Motor neuron (in vitro differentiated cells): ENCODE results near the gene BMP7. TPM values are rescaled to one million over a fixed set of nuclear protein-coding genes. Genes with fewer than 3 reads are reported as not detected.

Experiments used
- ATAC-seq, 8 experiments: fragments of 200-7000 bp; cut with Tn5 transposase; replicated peaks in 6 of 8; 2 replicates each; pipeline ENCODE4 v1.8.0; 2021; ENCODE audit warnings: mild to moderate bottlenecking in 8 of 8, moderate library complexity in 8 of 8
- H3K27ac ChIP-seq, 2 donors: fragments of 250-450 bp; sonication (Bioruptor Pico); 2 replicates each; pipeline ENCODE4 v1.9.0; 2021; ENCODE audit warnings: antibody characterized with exemption in 2 of 2, mild to moderate bottlenecking in 2 of 2, moderate library complexity in 1 of 2
- H3K4me1 ChIP-seq, 2 donors: fragments of 250-450 bp; sonication (Bioruptor Pico); replicated peaks in 1 of 2; 2 replicates each; pipeline ENCODE4 v1.6.1; 2021; ENCODE audit warnings: antibody characterized with exemption in 2 of 2, mild to moderate bottlenecking in 2 of 2, moderate library complexity in 1 of 2
- H3K4me3 ChIP-seq, 5 donors: fragments of 250-450 bp; sonication (Bioruptor Pico); 2 replicates each; pipeline ENCODE4 v1.9.0; 2021; ENCODE audit warnings: antibody characterized with exemption in 5 of 5, mild to moderate bottlenecking in 5 of 5, moderate library complexity in 4 of 5
- WGBS, 10 experiments: fragments of 450-650 bp; shearing (Covaris generic); methylation state at CpG; one replicate each; pipeline ENCODE4 v1.0.0; 2022; 5-methylcytosine and 5-hydroxymethylcytosine counted together
- in situ Hi-C, 9 experiments: fragments of 400-800 bp; cut with MboI; loops; one replicate each; pipeline ENCODE4 v1.15.0; 2021; ENCODE audit warnings: low sequenced_read_pairs in 9 of 9, low pct_unique_long_range_greater_than_20kb in 2 of 9; ENCODE audit not compliant: unreplicated experiment in 9 of 9
- total RNA-seq, 8 experiments: library from RNA; unstranded; fragments of 300-600 nt; gene quantifications; 2 replicates each; pipeline versions ENCODE4 v1.2.3 to v1.2.4, GENCODE V29; 2022

BMP7 gene
- total RNA-seq, 8 experiments from 2014 or later = 0.15 to 39.6 (median 22.1) TPM; not detected in 1

GRCh38 chr20:57205606-57206219, 60.7 kb downstream of the BMP7 start:
- Histone ChIP-seq H3K4me1 (peaks cover 0 to 6% of the 10 kb centered on the region in 2 donors), H3K4me3 (no peak overlapping the region), H3K27ac (no peak overlapping the region)
- peak in 7 of 8 experiments; percentile 44 to 100 (median 94) for ATAC-seq
- in situ Hi-C loops = no loop called here
- WGBS, 10 experiments = 12 to 98% (median 81%) methylated on average over 1 to 11 of the region's 12 CpGs; no CpG with 5 or more reads in 2 of the 10 experiments

DNA sequence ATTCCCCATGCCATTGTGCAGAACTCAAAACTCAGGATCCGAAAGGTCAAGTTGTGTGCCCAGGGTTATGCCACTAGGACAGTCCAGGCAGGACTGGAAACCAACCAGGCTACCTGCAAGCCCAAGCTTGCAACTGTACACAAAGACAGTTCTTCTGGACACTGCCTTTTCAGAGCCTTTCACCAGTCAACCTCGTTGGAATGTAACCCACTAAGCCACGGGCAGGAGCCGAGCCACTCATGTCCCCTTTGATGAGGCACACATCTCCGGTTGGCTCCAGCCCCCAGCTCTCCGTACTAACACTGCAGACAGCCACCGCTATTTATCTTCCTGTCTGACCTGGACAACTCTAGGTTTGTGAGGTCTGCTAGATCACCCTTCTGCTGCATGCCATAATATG, 62.5 kb downstream of the BMP7 start:
- 56 to 100% (median 100%) methylated on average over 1 to 5 of the region's 7 CpGs; no CpG with 5 or more reads in 3 of the 10 experiments for WGBS, 10 experiments
- Histone ChIP-seq H3K4me1 (no peaks in the 10 kb centered on the region), H3K27ac (no peak overlapping the region), H3K4me3 (no peak overlapping the region)
- ATAC-seq = no peak
- in situ Hi-C loops = no loop called here

GRCh38 chr20:57203204-57203603, 63.2 kb downstream of the BMP7 start:
- no peak for ATAC-seq
- 20 to 100% (median 38%) methylated on average over 1 to 2 of the region's 2 CpGs; no CpG with 5 or more reads in 3 of the 10 experiments for WGBS, 10 experiments
- Histone ChIP-seq H3K27ac (no peak overlapping the region), H3K4me1 (peaks cover 7 to 8% of the 10 kb centered on the region in 2 donors), H3K4me3 (no peak overlapping the region)
- in situ Hi-C loops = no loop called here

- Histone ChIP-seq H3K4me3 (no peak overlapping the region), H3K4me1 (peaks cover 14 to 16% of the 10 kb centered on the region in 2 donors), H3K27ac (no peak overlapping the region)
- in situ Hi-C loops = no loop called here
- ATAC-seq = no peak
- 40 to 87% (median 67%) methylated on average over 2 to 4 of the region's 14 CpGs; no CpG with 5 or more reads in 7 of the 10 experiments for WGBS, 10 experiments
These were observed 64.1 kb downstream of the BMP7 start for GRCh38 chr20:57202309-57202708.

DNA sequence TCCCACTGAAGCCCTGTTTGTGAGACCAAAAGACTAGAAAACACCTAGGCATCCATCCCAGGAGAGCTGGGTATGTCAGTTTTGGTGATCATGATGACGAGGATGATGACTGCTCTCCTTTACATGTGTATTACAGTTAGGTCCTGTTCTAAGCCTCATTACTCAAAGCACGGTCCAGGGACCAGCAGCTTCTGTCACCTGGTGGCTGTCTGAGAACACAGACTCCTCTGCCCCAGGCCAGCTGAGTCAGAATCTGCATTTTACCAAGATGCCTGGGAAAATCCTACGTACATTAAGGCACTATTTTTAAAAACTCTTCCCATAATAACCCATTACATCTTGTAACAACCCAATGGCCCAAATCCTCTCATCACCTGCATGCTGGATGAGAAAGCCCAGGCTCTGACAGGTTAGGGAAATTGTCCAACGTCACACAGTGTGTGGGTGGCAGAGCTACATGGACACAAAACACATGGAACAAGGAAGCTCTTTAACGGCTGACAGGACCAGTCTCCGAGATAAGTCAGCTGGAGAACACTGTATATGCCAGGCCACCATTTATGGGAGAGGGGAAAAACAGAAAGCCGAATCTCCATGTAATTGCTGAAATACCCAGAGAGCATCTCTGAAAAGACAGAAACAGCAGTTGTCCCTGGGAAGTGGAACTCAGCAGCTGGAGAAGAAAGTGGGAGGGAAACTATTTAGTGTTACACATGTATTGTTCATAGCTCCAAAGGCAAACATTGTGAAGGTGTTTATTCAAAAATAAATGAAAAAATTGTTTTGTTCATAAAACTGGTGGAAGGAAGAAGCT, 65.4 kb downstream of the BMP7 start:
- peaks cover 14 to 16% of the 10 kb centered on the region in 2 donors for H3K4me1 ChIP-seq
- no peak overlapping the region for H3K4me3 ChIP-seq
- in situ Hi-C loops = no loop called here
- no peak for ATAC-seq
- no peak overlapping the region for H3K27ac ChIP-seq
- 6 to 100% (median 83%) methylated on average over 1 to 4 of the region's 7 CpGs; no CpG with 5 or more reads in 1 of the 10 experiments for WGBS, 10 experiments

DNA sequence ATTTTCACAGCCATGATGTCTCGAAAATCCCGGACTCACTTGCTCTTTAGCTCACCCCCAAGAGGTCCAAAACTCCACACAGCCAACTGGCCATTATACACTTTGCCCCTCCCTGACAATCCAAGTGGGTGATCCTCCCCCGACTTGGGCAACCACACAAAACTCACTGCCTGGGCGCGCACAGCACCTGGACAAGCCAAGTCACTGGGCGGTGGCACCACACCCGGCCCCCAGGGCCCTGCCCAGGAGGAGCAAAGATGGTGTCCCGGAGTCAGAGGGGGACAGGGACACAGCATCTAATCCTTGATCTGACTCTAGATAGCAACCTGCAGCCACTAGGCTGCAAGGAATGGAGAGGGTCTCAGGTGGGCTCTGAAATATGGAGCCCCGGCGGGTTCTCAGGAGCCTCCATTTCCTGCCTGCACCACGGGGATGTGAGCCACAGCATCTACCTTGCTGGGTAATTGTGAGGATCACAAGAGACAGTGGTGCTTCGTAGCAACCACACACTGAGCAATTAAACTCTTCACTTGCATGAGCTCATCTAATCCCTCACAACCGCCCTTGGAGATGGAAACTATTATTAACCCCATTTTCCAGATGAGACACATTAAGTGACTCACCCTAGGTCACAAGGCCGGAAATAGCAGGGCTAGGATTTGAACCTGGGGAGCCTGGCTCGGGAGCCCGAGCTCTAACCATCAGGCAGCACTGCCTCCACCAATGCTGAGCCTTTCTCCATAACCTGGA, 66.6 kb downstream of the BMP7 start:
- 0 to 100% (median 72%) methylated on average over 1 to 9 of the region's 16 CpGs; no CpG with 5 or more reads in 2 of the 10 experiments for WGBS, 10 experiments
- H3K27ac ChIP-seq = no peak overlapping the region
- peaks cover 14 to 16% of the 10 kb centered on the region in 2 donors for H3K4me1 ChIP-seq
- in situ Hi-C loops = no loop called here
- no peak for ATAC-seq
- no peak overlapping the region for H3K4me3 ChIP-seq

DNA sequence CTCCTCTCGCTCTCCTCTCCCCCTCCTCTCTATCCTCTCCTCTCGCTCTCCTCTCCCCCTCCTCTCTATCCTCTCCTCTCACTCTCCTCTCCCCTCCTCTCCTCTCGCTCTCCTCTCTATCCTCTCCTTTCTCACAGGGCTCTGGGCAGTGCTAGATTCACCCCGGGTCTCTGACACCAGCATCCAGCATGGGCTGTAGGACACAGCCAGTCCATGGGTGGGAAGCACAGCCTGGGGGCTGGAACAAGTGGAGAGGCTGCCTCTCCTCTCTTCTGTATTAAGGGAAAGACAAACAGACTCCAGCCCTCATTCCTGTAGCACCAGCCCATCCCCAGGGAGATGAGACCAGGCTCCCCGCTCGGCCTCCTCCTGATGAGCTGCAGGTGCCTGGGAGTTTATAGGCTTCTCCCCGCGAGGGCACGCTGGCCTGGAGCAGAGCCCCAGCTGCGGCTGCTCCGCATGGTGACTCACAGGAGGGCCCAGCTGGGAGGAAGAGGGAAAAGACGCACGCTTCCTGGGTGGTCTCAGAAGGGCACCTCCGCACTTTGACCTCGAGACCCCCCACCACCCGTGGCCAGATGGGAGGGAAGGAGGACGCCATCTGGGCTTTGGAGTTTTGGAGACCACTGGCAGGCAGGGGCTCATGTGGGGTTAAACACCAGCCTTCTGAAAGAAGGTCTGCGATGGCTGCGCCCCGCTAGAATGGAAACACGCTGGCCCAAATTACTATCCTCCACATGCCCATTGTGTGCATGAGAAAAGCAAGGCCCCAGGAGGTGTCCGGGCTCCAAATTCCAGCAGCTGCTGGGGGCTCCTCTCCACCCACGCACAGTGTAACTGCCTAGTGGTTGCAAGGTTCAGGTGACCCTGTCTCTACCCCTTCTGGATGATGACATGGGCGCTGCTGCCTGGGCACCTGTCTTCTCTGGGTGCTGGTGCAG, 68.0 kb downstream of the BMP7 start:
- Histone ChIP-seq H3K4me3 (no peak overlapping the region), H3K4me1 (peaks cover 14 to 16% of the 10 kb centered on the region in 2 donors), H3K27ac (peak overlapping the region; percentile 80 to 82)
- WGBS, 10 experiments = 0 to 81% (median 39%) methylated on average over 1 to 5 of the region's 24 CpGs; no CpG with 5 or more reads in 4 of the 10 experiments
- ATAC-seq = peak in 5 of 8 experiments; percentile 87 to 91 (median 90)
- in situ Hi-C loops = no loop called here

GRCh38 chr20:57197352-57198131, 68.9 kb downstream of the BMP7 start:
- H3K4me3 ChIP-seq = no peak overlapping the region
- in situ Hi-C loops = no loop called here
- no peak for ATAC-seq
- WGBS, 10 experiments = 43 to 100% (median 79%) methylated on average over 1 to 3 of the region's 5 CpGs; no CpG with 5 or more reads in 4 of the 10 experiments
- H3K27ac ChIP-seq = peak overlapping the region in 1 of 2 donors; percentile 80
- peaks cover 14 to 16% of the 10 kb centered on the region in 2 donors for H3K4me1 ChIP-seq

GRCh38 chr20:57195469-57196100, 70.9 kb downstream of the BMP7 start:
- H3K4me3 ChIP-seq = no peak overlapping the region
- in situ Hi-C loops = no loop called here
- no peak overlapping the region for H3K27ac ChIP-seq
- peak in 2 of 8 experiments; percentile 62 to 90 for ATAC-seq
- H3K4me1 ChIP-seq = peaks cover 14 to 16% of the 10 kb centered on the region in 2 donors
- WGBS, 10 experiments = 0 to 94% (median 83%) methylated on average over 1 to 8 of the region's 20 CpGs; no CpG with 5 or more reads in 1 of the 10 experiments

DNA sequence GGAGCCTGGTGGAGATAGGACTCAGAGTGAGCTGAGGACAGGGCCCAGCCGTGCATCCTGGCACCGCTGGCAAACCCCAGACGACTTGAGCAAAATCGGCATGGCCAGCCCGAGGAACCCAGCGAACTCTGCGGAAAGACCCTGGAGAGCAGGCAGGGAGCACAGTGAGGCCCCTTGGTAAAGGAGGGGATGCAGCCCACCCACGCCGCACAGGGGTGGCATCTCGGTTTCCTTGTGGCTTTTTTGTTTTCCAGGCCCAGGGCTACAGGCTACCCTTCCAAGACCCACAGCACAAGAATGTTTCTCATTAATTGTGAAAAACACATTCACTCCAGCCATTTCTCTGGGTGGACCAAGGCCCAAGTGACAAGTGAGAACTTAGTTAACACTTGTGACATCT, 71.4 kb downstream of the BMP7 start:
- ATAC-seq = no peak
- in situ Hi-C loops = no loop called here
- H3K4me3 ChIP-seq = no peak overlapping the region
- H3K4me1 ChIP-seq = peaks cover 14 to 16% of the 10 kb centered on the region in 2 donors
- 85 to 100% (median 95%) methylated on average over 1 to 4 of the region's 10 CpGs; no CpG with 5 or more reads in 5 of the 10 experiments for WGBS, 10 experiments
- H3K27ac ChIP-seq = no peak overlapping the region

DNA sequence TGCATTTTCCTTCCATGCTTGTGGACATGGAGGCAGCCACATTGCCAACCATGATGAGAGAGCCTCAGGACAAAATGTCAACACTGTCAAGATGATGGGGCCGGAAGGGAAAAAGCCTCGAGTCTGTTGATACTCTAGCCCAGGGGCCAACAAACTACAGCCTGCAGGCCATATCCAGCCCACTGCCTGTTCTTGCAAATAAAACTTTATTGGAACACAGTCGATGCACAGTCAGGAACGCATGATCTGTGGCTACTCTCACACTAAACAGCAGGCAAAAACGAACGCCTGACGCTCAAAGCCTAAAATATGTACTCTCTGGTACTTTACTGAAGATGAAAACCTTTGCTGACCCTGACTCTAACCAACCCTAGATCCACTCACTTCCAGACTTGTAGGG, 72.3 kb downstream of the BMP7 start:
- 75 to 100% (median 100%) methylated on average over 1 to 5 of the region's 7 CpGs; no CpG with 5 or more reads in 1 of the 10 experiments for WGBS, 10 experiments

More for the DNA sequence above, 72.3 kb downstream of the BMP7 start:
- no peak for ATAC-seq
- Histone ChIP-seq H3K27ac (no peak overlapping the region), H3K4me1 (peaks cover 14 to 16% of the 10 kb centered on the region in 2 donors), H3K4me3 (no peak overlapping the region)
- in situ Hi-C loops = no loop called here
